Measurements from ENCODE around the gene OPA3. TPM values are rescaled to one million over a fixed set of nuclear protein-coding genes. Genes with fewer than 3 reads are reported as not detected.
"Not testable (repeated sequence)": the region's sequence is repeated elsewhere in the genome, so short reads cannot be mapped to it uniquely, and the experiment has no call there.

Gene OPA3
- total RNA-seq, 1 experiment from 2014 or later = 17.1 TPM

DNA sequence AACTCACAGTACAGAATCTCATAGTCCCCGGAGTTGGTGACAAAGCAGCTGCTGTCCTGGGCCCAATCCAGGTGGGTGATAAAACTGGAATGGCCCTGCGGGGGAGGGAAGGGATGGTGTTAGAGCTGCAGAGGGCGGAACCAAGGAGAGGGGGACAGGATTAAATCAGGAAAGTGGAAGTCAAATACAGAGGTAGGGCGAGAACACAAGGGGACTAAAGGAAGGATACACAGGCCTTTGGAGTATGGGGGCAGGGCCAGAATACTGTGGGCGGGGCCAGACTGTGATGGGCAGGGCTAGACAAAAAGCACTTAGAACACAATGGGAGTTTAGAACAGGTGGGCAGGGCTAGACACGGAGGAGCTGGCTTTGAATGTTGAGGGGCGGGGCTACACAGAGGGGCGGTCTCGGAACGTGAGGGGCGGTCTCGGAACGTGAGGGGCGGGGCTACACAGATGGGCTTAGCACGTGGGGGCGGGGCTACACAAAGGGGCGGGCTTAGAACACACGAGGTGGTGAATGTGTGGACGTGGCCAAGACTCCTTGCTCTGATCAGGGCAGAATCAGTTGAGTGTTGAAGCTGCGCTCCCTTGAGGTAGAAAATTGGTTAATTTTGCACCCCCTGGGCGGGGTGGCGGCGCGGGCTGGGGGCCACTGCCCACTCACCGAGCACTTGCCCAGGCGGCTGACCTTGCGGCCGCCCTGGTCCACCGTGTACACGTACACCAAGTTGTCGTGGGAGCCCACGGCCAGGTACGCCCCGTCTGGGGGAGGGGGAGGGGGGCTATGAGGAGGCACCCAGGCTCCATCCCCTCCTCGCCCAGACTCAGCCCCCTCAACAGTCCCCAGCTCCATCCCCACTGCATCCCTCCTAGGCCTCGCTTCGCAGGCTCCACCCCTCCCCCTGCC is 31.4 kb upstream of the OPA3 start:
- BruUV-seq (replicated peaks) = no TSS peak
- Mint-ChIP-seq H3K9me3 (ENCODE audit: low read depth, unreplicated experiment) (no peaks in the 10 kb centered on the region), H3K4me1 (ENCODE audit: low read depth, unreplicated experiment) (peaks cover 14% of the 10 kb centered on the region), H3K27ac (ENCODE audit: unreplicated experiment) (peak overlapping the region; percentile 70), H3K27me3 (ENCODE audit: unreplicated experiment) (no peaks in the 10 kb centered on the region), H3K4me3 (ENCODE audit: low read depth, unreplicated experiment) (no peak overlapping the region), H3K36me3 (ENCODE audit: insufficient read depth, unreplicated experiment) (peaks cover 72% of the 10 kb centered on the region)
- DNase-seq = peak; percentile 82
- no peak for TF ChIP-seq CTCF (IDR thresholded peaks at IDR 0.05; ENCODE audit: unreplicated experiment)
- intact Hi-C loops (cut with micrococcal nuclease; ENCODE audit: unreplicated experiment) = loop anchor here (2.0 kb wide), 1 partner anchor 27 kb away; no protein-coding TSS in a partner anchor
- CTCF ChIA-PET = interaction anchor here (0.6 to 3.2 kb wide), 8 partner anchors 8 to 282 kb away, joined by 3 to 39 read pairs (median 4); no protein-coding TSS in a partner anchor

- not testable (repeated sequence) for H3K27ac Mint-ChIP-seq (ENCODE audit: unreplicated experiment); BruUV-seq (replicated peaks); H3K9me3 Mint-ChIP-seq (ENCODE audit: low read depth, unreplicated experiment); H3K4me3 Mint-ChIP-seq (ENCODE audit: low read depth, unreplicated experiment); H3K27me3 Mint-ChIP-seq (ENCODE audit: unreplicated experiment); DNase-seq
- Mint-ChIP-seq H3K4me1 (ENCODE audit: low read depth, unreplicated experiment) (peaks cover 14% of the 10 kb centered on the region), H3K36me3 (ENCODE audit: insufficient read depth, unreplicated experiment) (peaks cover 71% of the 10 kb centered on the region)
- CTCF ChIA-PET = interaction anchor here (0.6 to 3.2 kb wide), 4 partner anchors 9 to 61 kb away, joined by 3 to 39 read pairs (median 4); partner anchors contain the start of gene EML2
- intact Hi-C loops (cut with micrococcal nuclease; ENCODE audit: unreplicated experiment) = loop anchor here (2.0 kb wide), 1 partner anchor 28 kb away; no protein-coding TSS in a partner anchor
These were observed 30.5 kb upstream of the OPA3 start for GRCh38 chr19:45615056-45615455.

- Mint-ChIP-seq H3K27me3 (ENCODE audit: unreplicated experiment) (no peaks in the 10 kb centered on the region), H3K4me1 (ENCODE audit: low read depth, unreplicated experiment) (peaks cover 14% of the 10 kb centered on the region), H3K27ac (ENCODE audit: unreplicated experiment) (peak overlapping the region; percentile 78), H3K4me3 (ENCODE audit: low read depth, unreplicated experiment) (peak overlapping the region; percentile 25), H3K9me3 (ENCODE audit: low read depth, unreplicated experiment) (no peaks in the 10 kb centered on the region), H3K36me3 (ENCODE audit: insufficient read depth, unreplicated experiment) (peaks cover 78% of the 10 kb centered on the region)
- intact Hi-C loops (cut with micrococcal nuclease; ENCODE audit: unreplicated experiment) = loop anchor here (2.0 kb wide), 1 partner anchor 29 kb away; no protein-coding TSS in a partner anchor
- no peak for TF ChIP-seq CTCF (IDR thresholded peaks at IDR 0.05; ENCODE audit: unreplicated experiment)
- peak; percentile 71 for DNase-seq
- no TSS peak for BruUV-seq (replicated peaks)
- CTCF ChIA-PET = interaction anchor here (0.6 to 3.2 kb wide), 10 partner anchors 10 to 103 kb away, joined by 3 to 39 read pairs (median 6); partner anchors contain the start of genes EML2 and QPCTL
These were observed 29.5 kb upstream of the OPA3 start for GRCh38 chr19:45613926-45614725.

GRCh38 chr19:45608948-45609347 is 24.3 kb upstream of the OPA3 start:
- BruUV-seq (replicated peaks) = no TSS peak
- no peak for TF ChIP-seq CTCF (IDR thresholded peaks at IDR 0.05; ENCODE audit: unreplicated experiment)
- H3K36me3 Mint-ChIP-seq (ENCODE audit: insufficient read depth, unreplicated experiment) = peaks cover 54% of the 10 kb centered on the region
- intact Hi-C loops (cut with micrococcal nuclease; ENCODE audit: unreplicated experiment) = no loop called here
- H3K4me1 Mint-ChIP-seq (ENCODE audit: low read depth, unreplicated experiment) = peaks cover 15% of the 10 kb centered on the region
- H3K9me3 Mint-ChIP-seq (ENCODE audit: low read depth, unreplicated experiment) = no peaks in the 10 kb centered on the region
- CTCF ChIA-PET = no interaction called here
- no peak for DNase-seq
- no peak overlapping the region for H3K4me3 Mint-ChIP-seq (ENCODE audit: low read depth, unreplicated experiment)
- peak overlapping the region; percentile 32 for H3K27ac Mint-ChIP-seq (ENCODE audit: unreplicated experiment)
- no peaks in the 10 kb centered on the region for H3K27me3 Mint-ChIP-seq (ENCODE audit: unreplicated experiment)
